Astrocyte of the cerebellum (primary cell): ENCODE results near the gene GNAL.

Source experiments
- DNase-seq: peaks from one replicate; pipeline ENCODE4 v3.0.0-alpha.2; 2011; ENCODE audit warnings: low read depth
- H3K4me3 ChIP-seq: 2 replicates; pipeline ENCODE4 v1.5.1; 2011; ENCODE audit warnings: mild to moderate bottlenecking, low read depth, low read length, moderate library complexity
- in situ Hi-C: cut with HindIII; loops from 2 replicates; pipeline ENCODE4 v1.10.0; 2017; ENCODE audit warnings: low sequenced_read_pairs
- TF ChIP-seq, protein P1 (sequence below): IDR thresholded peaks from 2 replicates; pipeline ENCODE4 v1.5.1; 2012; ENCODE audit warnings: low read length, low read depth, moderate library complexity, mild to moderate bottlenecking; ENCODE audit errors: missing control alignments

Gene GNAL

DNA sequence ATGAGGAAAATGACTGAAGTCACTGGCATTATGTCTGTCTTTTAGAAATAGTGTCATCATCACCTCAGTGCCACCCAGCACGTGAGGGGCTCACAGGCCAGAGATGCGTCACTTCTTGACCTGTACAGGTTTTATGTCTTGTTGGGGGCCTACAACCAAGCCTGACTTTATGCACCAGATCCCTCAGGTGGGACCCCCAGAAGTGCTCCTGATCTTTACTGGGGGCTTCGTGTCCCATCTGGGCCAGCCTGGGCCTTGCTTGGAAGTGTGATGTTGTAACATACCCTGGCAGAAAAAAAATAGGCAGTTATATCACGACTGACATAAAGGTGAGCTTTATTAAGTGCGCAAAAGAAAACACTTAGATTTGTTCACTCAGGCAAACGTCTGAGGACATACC, 21.5 kb upstream of the GNAL start:
- DNase-seq, result no peak
- H3K4me3 ChIP-seq, result no peak overlapping the region
- in situ Hi-C loops, result loop anchor here (5.0 kb wide), 1 partner anchor 45 kb away; no protein-coding TSS in a partner anchor
- TF ChIP-seq, protein P1, sequence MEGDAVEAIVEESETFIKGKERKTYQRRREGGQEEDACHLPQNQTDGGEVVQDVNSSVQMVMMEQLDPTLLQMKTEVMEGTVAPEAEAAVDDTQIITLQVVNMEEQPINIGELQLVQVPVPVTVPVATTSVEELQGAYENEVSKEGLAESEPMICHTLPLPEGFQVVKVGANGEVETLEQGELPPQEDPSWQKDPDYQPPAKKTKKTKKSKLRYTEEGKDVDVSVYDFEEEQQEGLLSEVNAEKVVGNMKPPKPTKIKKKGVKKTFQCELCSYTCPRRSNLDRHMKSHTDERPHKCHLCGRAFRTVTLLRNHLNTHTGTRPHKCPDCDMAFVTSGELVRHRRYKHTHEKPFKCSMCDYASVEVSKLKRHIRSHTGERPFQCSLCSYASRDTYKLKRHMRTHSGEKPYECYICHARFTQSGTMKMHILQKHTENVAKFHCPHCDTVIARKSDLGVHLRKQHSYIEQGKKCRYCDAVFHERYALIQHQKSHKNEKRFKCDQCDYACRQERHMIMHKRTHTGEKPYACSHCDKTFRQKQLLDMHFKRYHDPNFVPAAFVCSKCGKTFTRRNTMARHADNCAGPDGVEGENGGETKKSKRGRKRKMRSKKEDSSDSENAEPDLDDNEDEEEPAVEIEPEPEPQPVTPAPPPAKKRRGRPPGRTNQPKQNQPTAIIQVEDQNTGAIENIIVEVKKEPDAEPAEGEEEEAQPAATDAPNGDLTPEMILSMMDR, result no peak

DNA sequence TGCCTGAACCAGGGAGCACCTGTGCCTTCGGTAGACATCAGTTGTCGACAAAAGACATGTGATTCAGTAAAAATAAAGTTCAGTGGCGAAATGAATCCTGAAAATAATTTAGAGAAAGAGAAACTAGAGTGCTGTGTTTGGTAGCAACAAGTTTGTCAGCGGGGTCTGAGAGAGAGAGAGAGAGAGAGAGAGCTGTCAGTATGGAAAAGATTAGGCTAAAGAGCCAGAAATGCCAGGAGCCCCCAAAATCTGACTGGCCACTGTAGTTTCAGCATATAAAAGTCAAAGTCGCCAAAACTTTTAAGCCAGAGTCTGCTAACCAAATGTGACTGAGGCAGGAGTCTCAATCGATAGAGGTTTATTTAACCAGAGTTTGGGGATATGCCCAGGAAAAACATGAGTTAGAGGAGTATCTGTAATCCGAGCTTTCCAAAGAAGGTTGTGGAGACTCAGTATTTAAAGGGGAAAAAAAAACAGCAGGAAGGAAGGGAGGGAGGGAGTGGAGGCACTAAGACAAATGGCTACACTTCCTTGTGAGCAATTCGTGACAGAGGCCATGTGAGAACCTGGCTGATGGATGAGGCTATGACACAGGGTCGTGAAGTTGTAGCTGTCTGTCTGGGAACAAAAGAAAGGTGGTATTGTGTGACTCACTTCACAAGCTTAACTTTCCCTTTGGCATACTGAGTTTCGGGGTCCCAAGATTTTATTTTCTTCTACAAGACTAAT, 20.5 kb upstream of the GNAL start:
- TF ChIP-seq, protein P1, result no peak
- no peak for DNase-seq
- no peak overlapping the region for H3K4me3 ChIP-seq
- in situ Hi-C loops, result loop anchor here (5.0 kb wide), 1 partner anchor 44 kb away; no protein-coding TSS in a partner anchor

DNA sequence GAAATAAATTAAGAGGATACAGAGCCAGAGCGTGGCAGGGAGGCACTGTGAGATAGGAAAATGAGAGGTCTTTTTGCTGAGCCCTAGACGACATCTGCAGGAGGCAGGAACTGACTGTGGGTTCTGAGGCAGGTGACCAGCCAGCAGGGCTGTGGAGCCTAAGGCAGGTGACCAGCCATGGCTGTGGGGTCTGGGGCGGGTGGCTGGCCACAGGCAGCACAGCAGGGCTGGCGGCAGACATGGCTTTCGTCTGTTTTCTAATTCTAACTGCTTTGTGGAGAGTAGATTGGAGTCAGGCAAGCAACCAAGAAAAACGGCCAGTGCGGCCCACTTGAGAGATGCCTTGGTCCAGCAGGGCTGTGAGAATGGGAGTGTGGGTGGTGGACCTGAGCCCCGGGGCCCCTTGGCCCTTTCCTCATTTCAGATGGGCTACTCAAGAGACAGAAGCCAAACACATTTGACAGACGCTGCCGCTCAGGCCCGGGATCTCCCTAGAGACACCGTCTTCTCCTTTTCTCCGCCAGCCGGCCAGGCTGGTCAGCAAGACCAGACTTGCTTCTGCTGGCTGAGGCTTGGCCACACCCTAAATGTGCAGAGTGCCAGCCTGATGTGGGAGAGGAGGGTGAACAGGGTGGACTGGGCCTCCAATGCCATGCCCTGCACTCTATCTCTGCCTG, 19.7 kb upstream of the GNAL start:
- TF ChIP-seq, protein P1, result no peak
- in situ Hi-C loops, result loop anchor here (5.0 kb wide), 1 partner anchor 43 kb away; no protein-coding TSS in a partner anchor
- no peak for DNase-seq
- no peak overlapping the region for H3K4me3 ChIP-seq

DNA sequence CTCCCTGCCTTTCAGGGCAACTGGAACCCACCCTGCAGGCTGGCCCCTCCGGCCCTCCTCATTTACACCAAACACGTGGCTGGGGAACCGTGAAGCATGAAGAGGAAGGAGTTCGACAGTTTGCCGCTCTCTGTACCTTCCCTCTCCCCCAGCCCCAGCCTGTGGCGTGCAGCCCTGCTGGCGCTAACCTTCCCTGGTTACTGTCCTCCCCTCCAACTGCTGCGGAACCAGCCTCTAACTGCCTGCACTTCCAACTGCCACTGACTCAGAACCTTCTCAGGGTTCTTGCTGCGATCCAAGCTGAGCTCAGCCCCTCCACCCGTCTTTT, 19.2 kb upstream of the GNAL start:
- TF ChIP-seq, protein P1, result no peak
- no peak overlapping the region for H3K4me3 ChIP-seq
- DNase-seq, result no peak
- in situ Hi-C loops, result loop anchor here (5.0 kb wide), 1 partner anchor 42 kb away; no protein-coding TSS in a partner anchor

DNA sequence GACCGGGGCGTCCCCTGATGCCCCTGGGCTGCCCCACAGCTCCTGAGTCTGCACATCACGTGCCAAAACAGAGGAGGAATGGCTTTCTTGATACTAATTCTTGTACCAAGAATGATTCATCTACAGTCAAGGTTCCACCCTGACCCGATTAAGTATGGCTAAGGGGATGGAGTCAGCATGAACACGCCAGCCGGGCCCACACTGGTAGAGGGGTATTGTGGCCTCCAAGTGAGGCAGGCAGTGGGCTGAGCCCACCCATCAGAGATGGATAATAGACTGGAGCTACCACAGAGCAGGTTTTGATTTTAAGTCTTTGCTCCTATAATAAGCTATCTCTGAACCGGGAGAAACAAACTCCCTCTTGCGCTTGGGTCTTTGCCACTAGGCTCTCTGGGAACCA, 17.9 kb upstream of the GNAL start:
- DNase-seq, result no peak
- no peak overlapping the region for H3K4me3 ChIP-seq
- TF ChIP-seq, protein P1, result no peak
- in situ Hi-C loops, result no loop called here

DNA sequence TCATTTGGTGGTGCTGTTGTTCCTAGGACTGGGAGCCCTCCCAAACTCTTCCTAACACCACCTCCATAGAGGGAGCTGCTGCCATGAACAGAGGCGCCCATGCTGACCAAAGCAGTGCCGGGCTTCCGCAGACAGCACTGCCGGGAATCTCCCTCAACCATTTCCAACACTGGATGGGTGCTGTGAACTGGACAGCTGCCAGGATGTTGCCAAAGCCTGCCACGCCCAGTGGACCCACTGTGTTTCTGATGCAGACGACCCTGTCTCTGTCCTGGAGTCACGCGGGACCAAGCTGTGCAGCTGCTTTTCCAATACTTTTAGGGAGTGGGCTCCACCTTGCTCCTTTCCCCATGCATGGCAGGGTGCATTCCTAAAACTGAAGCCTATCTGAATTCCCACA, 16.9 kb upstream of the GNAL start:
- no peak for DNase-seq
- TF ChIP-seq, protein P1, result no peak
- in situ Hi-C loops, result no loop called here
- H3K4me3 ChIP-seq, result no peak overlapping the region
